ENCODE measurements around the gene ORC1.

Gene ORC1

DNA sequence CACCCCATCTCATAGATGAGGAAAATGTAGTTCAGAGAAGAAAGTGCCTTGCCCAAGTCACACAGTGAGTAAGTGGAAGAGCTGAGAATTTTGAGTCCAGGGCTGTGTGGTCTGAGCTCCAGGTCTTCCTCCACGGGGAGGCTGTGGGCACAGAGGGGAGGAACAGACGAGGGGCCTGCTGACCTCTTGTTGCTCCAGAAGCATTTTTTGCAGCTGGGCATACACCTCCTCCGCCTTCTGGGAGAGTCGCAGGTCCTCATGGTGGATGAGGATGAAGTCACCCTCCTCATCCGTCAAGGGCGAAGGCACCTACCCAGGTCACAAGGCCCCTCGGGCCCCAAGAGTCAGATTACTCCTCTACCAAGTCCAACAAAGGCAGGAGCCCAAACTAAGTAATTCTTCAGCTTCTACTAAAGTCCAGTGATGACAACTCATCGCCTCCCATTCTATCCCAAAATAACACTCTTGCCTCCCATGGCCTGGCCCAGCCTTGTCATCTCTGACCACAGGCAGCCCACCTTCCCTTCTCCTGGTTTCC, 47.3 kb downstream of the ORC1 start:
- no peaks in the 10 kb centered on the region for H3K9me3 ChIP-seq (ENCODE audit: insufficient read depth, low read depth, low read length)
- no peak overlapping the region for H2AFZ ChIP-seq (ENCODE audit: insufficient read depth, low read length, poor library complexity)
- no peak overlapping the region for H3K18ac ChIP-seq (ENCODE audit: low read length)
- no peak overlapping the region for H3K14ac ChIP-seq (ENCODE audit: low read length)
- H3K79me2 ChIP-seq (ENCODE audit: control insufficient read depth, insufficient read depth, low read length, poor library complexity): no peaks in the 10 kb centered on the region
- H2BK120ac ChIP-seq (ENCODE audit: insufficient read depth, low read length, poor library complexity): no peak overlapping the region
- no peak overlapping the region for H3K23ac ChIP-seq (ENCODE audit: low read length)
- H2AK5ac ChIP-seq (ENCODE audit: low read length): no peak overlapping the region
- H2BK5ac ChIP-seq (ENCODE audit: low read depth, low read length, poor library complexity): no peak overlapping the region
- DNase-seq: no peak
- no peak overlapping the region for H3K4me2 ChIP-seq (ENCODE audit: low read length)
- no CpG with 5 or more reads among the region's 8 CpGs for WGBS (ENCODE audit: extremely low coverage, insufficient coverage, insufficient read length)
- H4K12ac ChIP-seq (ENCODE audit: low read depth, low read length): no peak overlapping the region
- no peak overlapping the region for H4K91ac ChIP-seq (ENCODE audit: low read depth, low read length)
- H3K27ac ChIP-seq (ENCODE audit: low read depth, low read length): no peak overlapping the region
- no peak overlapping the region for H3K4ac ChIP-seq (ENCODE audit: low read depth, low read length)
- H3K9ac ChIP-seq (ENCODE audit: low read length): no peak overlapping the region
- no peak overlapping the region for H4K8ac ChIP-seq (ENCODE audit: low read depth, low read length)
- H3K4me1 ChIP-seq (ENCODE audit: control insufficient read depth in 1 of 2, insufficient read depth in 2 of 2, low read length in 2 of 2): no peaks in the 10 kb centered on the region
- no peak overlapping the region for H3K4me3 ChIP-seq (ENCODE audit: low read depth, low read length)
- H2BK12ac ChIP-seq (ENCODE audit: low read length): no peak overlapping the region
- H3K27me3 ChIP-seq (ENCODE audit: insufficient read depth, low read length): no peaks in the 10 kb centered on the region
- no peaks in the 10 kb centered on the region for H3K79me1 ChIP-seq (ENCODE audit: low read length)
- peaks cover 87 to 94% of the 10 kb centered on the region in 2 experiments for H3K36me3 ChIP-seq (ENCODE audit: control insufficient read depth in 1 of 2, insufficient read depth in 2 of 2, low read length in 2 of 2)

DNA sequence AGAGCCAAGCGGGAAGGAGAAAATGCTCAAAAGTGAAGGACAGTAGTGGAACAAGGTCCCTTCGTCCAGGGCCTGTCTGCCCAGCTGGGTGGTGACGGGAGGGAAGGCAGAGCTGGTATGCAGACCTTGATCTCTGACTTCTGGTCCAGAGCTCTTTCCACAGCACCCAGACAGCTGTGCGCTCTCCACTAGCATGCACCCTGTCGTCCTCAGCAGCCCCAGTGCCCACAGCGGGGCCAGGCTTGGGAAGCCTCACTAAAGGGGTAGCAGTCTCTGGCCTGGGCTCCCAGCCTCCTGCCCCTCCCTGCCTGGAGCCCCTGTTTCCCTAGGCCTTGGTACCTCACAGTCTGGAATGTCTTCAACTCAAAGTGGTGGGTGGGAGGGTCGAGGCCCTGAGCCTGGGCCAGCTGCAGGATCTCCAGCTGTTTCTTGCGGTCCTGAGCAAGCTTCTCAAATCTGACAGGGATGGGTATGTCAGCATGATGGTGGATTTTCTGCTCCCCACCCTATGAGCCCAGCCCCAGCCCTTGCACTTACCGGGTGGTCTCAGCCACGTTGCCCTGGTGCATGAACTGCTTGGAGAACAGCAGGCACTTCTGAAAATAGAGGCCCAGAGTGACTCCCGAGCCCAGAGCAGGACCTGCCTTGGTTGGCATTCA, 48.2 kb downstream of the ORC1 start:
- H3K36me3 ChIP-seq (ENCODE audit: control insufficient read depth in 1 of 2, insufficient read depth in 2 of 2, low read length in 2 of 2): peaks cover 79 to 85% of the 10 kb centered on the region in 2 experiments
- no peak overlapping the region for H3K4ac ChIP-seq (ENCODE audit: low read depth, low read length)
- no peak overlapping the region for H3K23ac ChIP-seq (ENCODE audit: low read length)
- H2BK12ac ChIP-seq (ENCODE audit: low read length): no peak overlapping the region
- no peak overlapping the region for H4K8ac ChIP-seq (ENCODE audit: low read depth, low read length)
- no CpG with 5 or more reads among the region's 11 CpGs for WGBS (ENCODE audit: extremely low coverage, insufficient coverage, insufficient read length)
- no peak overlapping the region for H3K27ac ChIP-seq (ENCODE audit: low read depth, low read length)
- H2BK120ac ChIP-seq (ENCODE audit: insufficient read depth, low read length, poor library complexity): no peak overlapping the region
- no peak overlapping the region for H3K9ac ChIP-seq (ENCODE audit: low read length)
- no peak overlapping the region for H3K4me3 ChIP-seq (ENCODE audit: low read depth, low read length)
- no peak overlapping the region for H2AK5ac ChIP-seq (ENCODE audit: low read length)
- no peak overlapping the region for H3K14ac ChIP-seq (ENCODE audit: low read length)
- no peak overlapping the region for H2AFZ ChIP-seq (ENCODE audit: insufficient read depth, low read length, poor library complexity)
- H3K79me2 ChIP-seq (ENCODE audit: control insufficient read depth, insufficient read depth, low read length, poor library complexity): peaks cover 2% of the 10 kb centered on the region
- no peak overlapping the region for H4K12ac ChIP-seq (ENCODE audit: low read depth, low read length)
- no peak overlapping the region for H3K4me2 ChIP-seq (ENCODE audit: low read length)
- H3K9me3 ChIP-seq (ENCODE audit: insufficient read depth, low read depth, low read length): no peaks in the 10 kb centered on the region
- DNase-seq: no peak
- H4K91ac ChIP-seq (ENCODE audit: low read depth, low read length): no peak overlapping the region
- no peak overlapping the region for H3K18ac ChIP-seq (ENCODE audit: low read length)
- H3K27me3 ChIP-seq (ENCODE audit: insufficient read depth, low read length): no peaks in the 10 kb centered on the region
- peaks cover 3% of the 10 kb centered on the region for H3K79me1 ChIP-seq (ENCODE audit: low read length)
- no peak overlapping the region for H2BK5ac ChIP-seq (ENCODE audit: low read depth, low read length, poor library complexity)
- H3K4me1 ChIP-seq (ENCODE audit: control insufficient read depth in 1 of 2, insufficient read depth in 2 of 2, low read length in 2 of 2): peaks cover 0 to 4% of the 10 kb centered on the region in 2 experiments

DNA sequence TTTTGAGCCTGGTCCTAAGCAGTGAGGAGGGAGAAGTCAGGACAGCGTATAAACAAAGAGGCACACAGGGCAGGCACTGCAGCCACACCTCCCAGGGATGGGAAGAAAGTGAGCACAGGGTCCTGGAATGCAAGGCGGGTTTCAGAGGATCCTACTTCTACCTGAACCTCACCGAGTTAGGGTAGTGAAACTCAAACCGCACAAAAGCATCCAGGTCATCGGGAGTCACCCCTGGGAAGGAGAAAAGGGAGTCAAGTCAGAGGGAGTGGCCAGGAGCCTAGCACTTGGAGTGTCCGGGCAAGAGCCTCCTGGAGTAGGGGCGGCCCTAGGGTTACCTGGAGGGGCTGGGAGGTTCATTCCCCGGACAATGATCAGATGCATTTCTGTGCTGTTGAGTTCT, 48.8 kb downstream of the ORC1 start:
- Histone ChIP-seq H3K36me3 (ENCODE audit: control insufficient read depth in 1 of 2, insufficient read depth in 2 of 2, low read length in 2 of 2) (peaks cover 73 to 79% of the 10 kb centered on the region in 2 experiments), H3K79me2 (ENCODE audit: control insufficient read depth, insufficient read depth, low read length, poor library complexity) (peaks cover 2% of the 10 kb centered on the region), H3K79me1 (ENCODE audit: low read length) (peaks cover 3% of the 10 kb centered on the region), H4K12ac (ENCODE audit: low read depth, low read length) (no peak overlapping the region), H3K18ac (ENCODE audit: low read length) (no peak overlapping the region), H4K91ac (ENCODE audit: low read depth, low read length) (no peak overlapping the region), H3K4me3 (ENCODE audit: low read depth, low read length) (no peak overlapping the region), H3K27ac (ENCODE audit: low read depth, low read length) (no peak overlapping the region), H3K9me3 (ENCODE audit: insufficient read depth, low read depth, low read length) (no peaks in the 10 kb centered on the region), H3K23ac (ENCODE audit: low read length) (no peak overlapping the region), H2AK5ac (ENCODE audit: low read length) (no peak overlapping the region), H4K8ac (ENCODE audit: low read depth, low read length) (no peak overlapping the region), H3K27me3 (ENCODE audit: insufficient read depth, low read length) (no peaks in the 10 kb centered on the region), H3K4me2 (ENCODE audit: low read length) (no peak overlapping the region), H2BK5ac (ENCODE audit: low read depth, low read length, poor library complexity) (no peak overlapping the region), H2BK120ac (ENCODE audit: insufficient read depth, low read length, poor library complexity) (no peak overlapping the region), H2AFZ (ENCODE audit: insufficient read depth, low read length, poor library complexity) (no peak overlapping the region), H3K4ac (ENCODE audit: low read depth, low read length) (no peak overlapping the region), H2BK12ac (ENCODE audit: low read length) (no peak overlapping the region), H3K4me1 (ENCODE audit: control insufficient read depth in 1 of 2, insufficient read depth in 2 of 2, low read length in 2 of 2) (peaks cover 0 to 4% of the 10 kb centered on the region in 2 experiments), H3K14ac (ENCODE audit: low read length) (no peak overlapping the region), H3K9ac (ENCODE audit: low read length) (no peak overlapping the region)
- DNase-seq: no peak
- no CpG with 5 or more reads among the region's 8 CpGs for WGBS (ENCODE audit: extremely low coverage, insufficient coverage, insufficient read length)

DNA sequence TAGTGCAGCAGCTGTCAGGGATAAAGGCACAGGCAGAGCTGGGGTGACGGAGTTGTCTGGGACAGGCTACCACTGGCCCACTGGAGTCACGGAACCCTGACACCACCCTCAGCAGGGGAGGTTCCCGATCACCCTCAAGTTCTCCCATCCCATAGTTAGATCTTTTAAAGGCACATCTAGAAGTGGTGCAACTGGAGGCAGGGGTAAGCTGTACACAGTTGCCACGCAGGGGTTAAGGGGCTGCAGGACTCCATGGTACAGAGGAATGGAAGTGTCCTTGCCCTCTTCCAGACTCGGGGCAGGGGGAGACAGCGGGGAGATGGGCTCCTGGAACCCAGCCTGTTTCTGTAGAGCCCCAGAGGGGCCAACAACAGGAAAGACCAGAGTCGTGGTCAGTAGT, 51.5 kb downstream of the ORC1 start:
- WGBS (ENCODE audit: extremely low coverage, insufficient coverage, insufficient read length): no CpG with 5 or more reads among the region's 7 CpGs
- peaks cover 0 to 4% of the 10 kb centered on the region in 2 experiments for H3K4me1 ChIP-seq (ENCODE audit: control insufficient read depth in 1 of 2, insufficient read depth in 2 of 2, low read length in 2 of 2)

More for the DNA sequence above, 51.5 kb downstream of the ORC1 start:
- Histone ChIP-seq H3K23ac (ENCODE audit: low read length) (no peak overlapping the region), H3K36me3 (ENCODE audit: control insufficient read depth in 1 of 2, insufficient read depth in 2 of 2, low read length in 2 of 2) (peaks cover 46 to 52% of the 10 kb centered on the region in 2 experiments), H3K4me2 (ENCODE audit: low read length) (no peak overlapping the region), H2AFZ (ENCODE audit: insufficient read depth, low read length, poor library complexity) (no peak overlapping the region), H3K4me3 (ENCODE audit: low read depth, low read length) (no peak overlapping the region), H4K91ac (ENCODE audit: low read depth, low read length) (no peak overlapping the region), H3K27ac (ENCODE audit: low read depth, low read length) (no peak overlapping the region), H3K79me1 (ENCODE audit: low read length) (peaks cover 3% of the 10 kb centered on the region), H3K9me3 (ENCODE audit: insufficient read depth, low read depth, low read length) (no peaks in the 10 kb centered on the region), H4K8ac (ENCODE audit: low read depth, low read length) (no peak overlapping the region), H3K18ac (ENCODE audit: low read length) (no peak overlapping the region), H2AK5ac (ENCODE audit: low read length) (no peak overlapping the region), H2BK12ac (ENCODE audit: low read length) (no peak overlapping the region), H3K27me3 (ENCODE audit: insufficient read depth, low read length) (no peaks in the 10 kb centered on the region), H2BK5ac (ENCODE audit: low read depth, low read length, poor library complexity) (no peak overlapping the region), H3K9ac (ENCODE audit: low read length) (no peak overlapping the region), H2BK120ac (ENCODE audit: insufficient read depth, low read length, poor library complexity) (no peak overlapping the region), H3K79me2 (ENCODE audit: control insufficient read depth, insufficient read depth, low read length, poor library complexity) (peaks cover 2% of the 10 kb centered on the region), H3K14ac (ENCODE audit: low read length) (no peak overlapping the region), H3K4ac (ENCODE audit: low read depth, low read length) (no peak overlapping the region), H4K12ac (ENCODE audit: low read depth, low read length) (no peak overlapping the region)
- no peak for DNase-seq

Measured in trophoblast cell (in vitro differentiated cells and primary cell).